Stimulated activated CD4-positive, alpha-beta T cell treated with anti-CD3 and anti-CD28 coated beads, Interleukin-1b, Interleukin-23, amount 100 ng/mL, for 48 hours (primary cell): ENCODE results near the gene RAF1.
A peak's percentile ranks its signal among the peaks of the same experiment; 100 is the strongest.
"Not testable (repeated sequence)": the region's sequence is repeated elsewhere in the genome, so short reads cannot be mapped to it uniquely, and the experiment has no call there.

Experiments used
- DNase-seq: peaks from one replicate; pipeline ENCODE4 v3.0.0-alpha.2; 2020

RAF1 gene

DNA sequence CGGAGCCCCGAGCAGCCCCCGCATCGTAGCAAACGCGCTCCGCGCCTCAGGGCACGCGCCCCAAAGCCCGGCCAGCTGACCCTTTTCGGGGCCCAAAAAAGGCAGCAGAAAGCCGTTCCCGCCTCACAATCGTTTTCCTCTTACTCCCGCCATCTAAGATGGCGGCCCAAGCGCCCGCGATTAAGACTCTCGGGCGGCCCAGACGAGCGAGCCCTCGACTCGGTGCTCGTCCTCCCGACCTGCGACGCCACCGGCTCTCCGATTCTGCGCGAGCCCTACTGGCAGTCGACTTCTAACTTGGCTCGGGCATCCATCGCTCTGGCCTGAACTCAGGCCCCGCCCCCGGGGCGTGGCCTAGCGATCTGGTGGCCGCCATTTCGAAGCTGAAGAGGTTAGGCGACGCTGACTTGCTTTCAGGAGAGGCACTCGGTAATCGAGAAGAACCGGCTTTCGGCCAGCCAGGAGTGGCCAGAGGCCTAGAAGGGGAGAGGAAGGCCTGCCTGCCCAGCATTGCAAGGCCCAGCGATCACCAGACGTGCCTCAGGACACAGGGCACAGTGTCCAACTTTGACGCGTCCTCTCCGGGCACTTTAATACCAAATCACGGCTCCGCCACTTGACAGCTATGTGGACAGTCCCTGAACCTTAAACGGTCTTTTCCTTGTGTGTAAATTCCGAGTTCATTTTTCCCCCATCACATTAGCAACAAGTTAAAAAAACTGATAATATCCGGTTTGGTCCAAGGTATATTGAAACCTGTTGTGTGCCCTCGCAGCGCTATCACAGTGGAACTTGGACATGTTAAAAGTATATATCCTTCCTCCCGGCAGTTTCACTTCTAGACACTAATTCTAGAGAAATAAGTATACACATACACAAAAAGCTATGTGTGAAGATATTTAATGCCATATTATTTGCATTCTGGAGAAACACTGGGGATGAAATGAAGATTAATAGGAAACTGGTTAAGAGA is at the start of gene RAF1:
TSS of gene RAF1 (minus strand) at position 182 of the 973 bp plus-strand sequence. CDS start 45,396 bp downstream, outside the sequence.
- DNase-seq, result peak; percentile 97

GRCh38 chr3:12710062-12710461 is 46.1 kb upstream of the RAF1 start:
- no peak for DNase-seq

GRCh38 chr3:12709334-12709733 is 45.4 kb upstream of the RAF1 start:
- no peak for DNase-seq

- no peak for DNase-seq
Observed at GRCh38 chr3:12708584-12709192, 44.8 kb upstream of the RAF1 start.

DNA sequence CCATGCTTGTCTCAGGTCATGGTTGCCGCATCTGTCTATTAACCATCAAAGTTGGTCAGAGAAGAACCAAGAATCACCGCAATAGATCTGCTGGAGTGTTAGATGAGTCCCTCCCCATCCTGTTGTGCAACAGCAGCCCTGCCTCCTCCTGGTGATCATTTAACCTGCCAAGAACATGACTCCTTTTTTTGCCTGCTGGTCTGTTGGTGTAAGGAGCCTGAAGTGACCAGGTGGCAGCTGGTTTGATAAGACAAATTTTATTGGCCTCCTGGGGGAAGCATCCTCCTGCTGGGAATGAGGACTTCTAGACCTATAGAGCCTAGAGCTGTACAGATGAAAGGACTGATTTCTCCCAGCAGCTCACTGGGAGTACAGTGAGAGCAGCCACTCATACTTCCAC is 43.5 kb upstream of the RAF1 start:
- no peak for DNase-seq

DNA sequence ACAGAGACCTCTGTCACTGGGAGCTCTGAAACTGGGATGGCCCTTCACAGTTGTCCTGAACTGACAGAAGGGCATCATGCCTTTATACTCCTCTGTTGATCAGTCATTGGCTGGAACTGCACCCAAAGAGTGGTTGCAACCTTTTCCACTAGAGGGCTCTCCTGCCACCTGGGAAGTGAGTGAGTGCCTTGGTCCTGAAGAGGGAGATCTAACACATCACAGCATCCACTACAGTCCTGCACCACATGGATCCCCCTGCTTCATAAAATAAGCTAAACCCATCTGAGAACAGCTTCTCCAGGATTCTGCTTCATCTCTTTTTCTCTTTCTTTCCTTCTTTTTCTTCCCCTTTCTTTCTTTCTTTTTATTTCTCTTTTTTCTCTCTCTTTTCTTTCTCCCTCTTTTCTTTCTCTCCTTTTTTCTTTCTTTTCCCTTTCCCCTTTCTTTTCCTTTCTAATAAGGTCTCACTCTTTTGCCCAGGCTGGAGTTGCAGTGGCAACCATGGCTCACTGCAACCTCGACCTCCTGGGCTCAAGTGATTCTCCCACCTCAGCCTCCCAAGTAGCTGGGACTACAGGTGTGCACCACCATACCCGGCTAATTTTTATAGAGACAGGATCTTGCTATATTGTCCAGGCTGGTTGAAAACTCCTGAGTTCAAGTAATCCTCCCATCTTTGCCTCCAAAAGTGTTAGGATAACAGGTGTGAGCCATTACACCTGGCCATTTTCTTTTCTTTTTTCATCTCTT is 42.8 kb upstream of the RAF1 start:
- peak; percentile 67 for DNase-seq

GRCh38 chr3:12705981-12706380 is 42.1 kb upstream of the RAF1 start:
- no peak for DNase-seq

- DNase-seq, result no peak
Observed at GRCh38 chr3:12705374-12705926, 41.5 kb upstream of the RAF1 start.

DNA sequence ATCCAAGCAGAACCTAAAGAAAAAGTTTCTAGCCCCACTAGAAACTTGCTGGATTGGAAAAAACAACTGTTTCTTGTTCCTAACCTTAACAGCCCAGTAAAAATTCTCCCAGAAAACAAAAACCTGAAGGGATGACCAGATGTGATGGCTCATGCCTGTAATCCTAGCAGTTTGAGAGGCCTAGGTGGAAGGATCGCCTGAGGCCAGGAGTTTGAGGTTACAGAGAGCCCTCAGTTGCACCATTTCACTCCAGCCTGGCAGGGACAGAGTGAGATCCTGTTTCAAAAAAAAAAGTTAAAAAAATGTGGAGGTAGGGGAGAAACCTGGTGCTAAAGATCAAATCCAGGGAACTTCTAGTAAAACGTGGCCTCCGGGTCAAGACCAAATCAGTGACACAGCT is 38.6 kb upstream of the RAF1 start:
- DNase-seq, result no peak

DNA sequence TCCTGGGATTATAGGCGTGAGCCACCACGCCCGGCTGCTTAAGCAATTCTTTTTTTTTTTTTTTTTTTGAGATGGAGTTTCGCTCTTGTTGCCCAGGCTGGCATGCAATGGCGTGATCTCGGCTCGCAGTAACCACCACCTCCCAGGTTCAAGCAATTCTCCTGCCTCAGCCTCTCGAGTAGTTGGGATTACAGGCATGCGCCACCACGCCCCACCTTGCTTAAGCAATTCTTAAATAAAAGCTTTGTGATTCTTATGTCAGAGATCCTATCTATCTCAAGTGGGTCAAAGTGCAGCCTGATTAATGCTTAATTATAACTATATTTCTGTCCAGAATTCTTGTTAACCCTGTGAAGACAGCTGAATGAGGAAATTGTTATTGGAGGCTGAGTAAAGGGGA is 37.7 kb upstream of the RAF1 start:
- not testable (repeated sequence) for DNase-seq

DNA sequence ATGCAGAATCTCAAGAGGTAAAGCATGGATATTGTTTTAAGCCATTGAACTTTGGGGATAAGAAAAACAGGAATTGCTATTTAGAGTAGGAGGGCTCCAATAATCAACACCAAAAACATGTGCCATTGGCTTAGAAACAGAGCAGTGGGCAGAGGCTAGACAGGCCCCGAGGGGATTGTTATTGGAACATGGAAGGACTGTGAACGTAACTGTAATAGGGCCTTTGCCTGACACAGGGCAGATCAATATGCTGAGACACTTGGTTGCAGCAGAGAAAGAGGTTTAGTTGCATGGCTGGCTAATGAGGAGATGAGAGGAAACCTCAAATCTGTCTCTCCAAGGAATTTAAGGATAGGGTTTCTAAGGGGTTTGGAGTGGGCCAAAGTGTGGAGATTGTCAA is 36.9 kb upstream of the RAF1 start:
- no peak for DNase-seq

- DNase-seq, result no peak
Observed at GRCh38 chr3:12695916-12696315, 32.0 kb upstream of the RAF1 start.

DNA sequence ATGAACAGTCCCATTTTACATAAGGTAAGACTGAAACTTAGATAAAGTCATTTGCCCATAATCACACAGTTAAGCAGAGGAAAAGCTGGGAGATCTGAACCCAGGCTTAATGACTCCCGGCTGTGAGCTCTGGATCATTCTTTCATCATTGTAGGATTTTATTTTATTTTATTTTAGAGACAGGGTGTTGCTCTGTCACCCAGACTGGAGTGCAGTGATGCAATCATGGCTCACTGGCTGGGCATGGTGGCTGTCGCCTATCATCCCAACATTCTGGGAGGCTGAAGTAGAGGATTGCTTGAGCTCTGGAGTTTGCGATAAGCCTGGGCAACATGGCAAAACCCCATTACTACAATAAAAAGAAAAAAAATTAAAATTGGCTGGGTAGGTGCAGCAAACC is 31.2 kb upstream of the RAF1 start:
- DNase-seq, result no peak

DNA sequence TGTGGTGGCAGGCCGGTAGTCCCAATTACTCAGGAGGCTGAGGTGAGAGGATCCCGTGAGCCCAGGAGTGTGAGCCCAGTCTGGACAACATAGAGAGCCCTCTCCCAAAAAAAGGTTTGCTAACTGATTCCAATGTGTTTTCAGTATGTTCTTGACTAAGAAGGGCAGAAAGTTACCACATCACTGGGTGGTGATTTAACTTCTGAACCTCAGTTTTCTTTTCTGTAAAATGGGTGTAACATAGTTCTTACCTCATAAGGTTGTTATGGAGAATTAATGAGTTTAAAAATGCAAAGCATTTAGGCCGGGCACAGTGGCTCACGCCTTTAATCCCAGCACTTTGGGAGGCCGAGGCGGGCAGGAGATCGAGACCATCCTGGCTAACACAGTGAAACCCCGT is 28.5 kb upstream of the RAF1 start:
- DNase-seq, result no peak

GRCh38 chr3:12689997-12690711 is 26.2 kb upstream of the RAF1 start:
- no peak for DNase-seq

- no peak for DNase-seq
Observed at GRCh38 chr3:12687948-12688347, 24.0 kb upstream of the RAF1 start.

DNA sequence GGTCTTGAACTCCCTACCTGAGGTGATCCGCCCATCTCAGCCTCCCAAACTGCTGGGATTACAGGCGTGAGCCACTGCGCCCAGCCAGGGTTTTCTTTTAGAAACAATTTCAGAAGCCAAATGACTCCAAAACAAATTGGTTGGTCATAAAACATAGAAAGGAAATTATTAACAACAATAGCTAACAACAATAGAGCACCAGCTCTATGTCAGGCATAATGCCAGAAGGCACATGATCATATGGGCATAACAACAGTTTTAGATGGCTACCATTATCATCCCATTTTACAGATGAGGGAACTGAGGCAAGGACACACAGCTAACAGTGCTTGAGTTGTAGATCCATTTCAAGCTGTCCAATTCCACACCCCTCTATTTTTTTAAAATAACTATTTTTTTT is 22.2 kb upstream of the RAF1 start:
- no peak for DNase-seq

GRCh38 chr3:12681943-12682390 is 18.1 kb upstream of the RAF1 start:
- no peak for DNase-seq

GRCh38 chr3:12681089-12681942 is 17.4 kb upstream of the RAF1 start:
- DNase-seq, result no peak

DNA sequence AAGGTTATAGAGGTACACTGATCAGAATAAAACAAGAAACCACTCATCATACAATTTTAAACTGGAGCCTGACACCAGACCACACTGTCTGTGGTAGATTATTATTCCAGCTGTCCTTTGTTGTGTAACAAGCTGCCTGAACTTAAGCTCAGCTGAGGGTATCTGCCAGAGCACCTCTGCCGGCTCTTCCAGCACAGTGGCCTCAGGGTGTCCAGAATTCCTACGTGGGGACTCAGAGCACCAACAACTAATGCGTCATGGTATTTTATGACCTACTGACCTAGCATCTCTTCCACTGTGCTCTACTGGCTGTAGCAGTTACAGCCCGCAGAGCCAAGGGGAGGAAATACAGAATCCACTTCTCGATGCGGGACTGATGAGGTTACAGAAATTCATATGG is 15.6 kb upstream of the RAF1 start:
- DNase-seq, result no peak

DNA sequence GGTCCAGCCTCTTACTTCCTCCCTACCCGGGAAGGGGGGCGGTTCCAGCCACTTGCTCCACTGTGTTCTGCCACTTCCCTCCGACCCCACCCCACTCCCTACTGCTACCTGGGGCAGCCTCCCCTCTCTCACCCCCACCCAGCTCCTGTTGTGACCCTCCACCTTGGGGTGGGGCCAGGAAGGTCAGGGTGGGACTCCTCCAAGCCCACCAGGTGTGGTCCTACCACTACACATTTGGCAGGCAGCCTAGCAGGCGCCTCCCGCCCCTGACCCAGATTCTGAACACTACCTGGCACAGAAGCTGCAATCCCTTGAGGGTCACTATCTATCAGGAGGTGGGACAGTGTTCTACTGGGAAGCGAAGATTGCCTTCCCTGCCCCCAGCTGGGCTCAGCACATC is 13.7 kb upstream of the RAF1 start:
- no peak for DNase-seq
